ENCODE data around the gene OR1I1.
"Not testable (repeated sequence)": the region's sequence is repeated elsewhere in the genome, so short reads cannot be mapped to it uniquely, and the experiment has no call there.

Gene OR1I1, protein sequence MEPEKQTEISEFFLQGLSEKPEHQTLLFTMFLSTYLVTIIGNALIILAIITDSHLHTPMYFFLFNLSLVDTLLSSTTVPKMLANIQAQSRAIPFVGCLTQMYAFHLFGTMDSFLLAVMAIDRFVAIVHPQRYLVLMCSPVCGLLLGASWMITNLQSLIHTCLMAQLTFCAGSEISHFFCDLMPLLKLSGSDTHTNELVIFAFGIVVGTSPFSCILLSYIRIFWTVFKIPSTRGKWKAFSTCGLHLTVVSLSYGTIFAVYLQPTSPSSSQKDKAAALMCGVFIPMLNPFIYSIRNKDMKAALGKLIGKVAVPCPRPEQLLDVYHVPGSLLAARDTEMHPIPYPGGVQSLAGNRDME

DNA sequence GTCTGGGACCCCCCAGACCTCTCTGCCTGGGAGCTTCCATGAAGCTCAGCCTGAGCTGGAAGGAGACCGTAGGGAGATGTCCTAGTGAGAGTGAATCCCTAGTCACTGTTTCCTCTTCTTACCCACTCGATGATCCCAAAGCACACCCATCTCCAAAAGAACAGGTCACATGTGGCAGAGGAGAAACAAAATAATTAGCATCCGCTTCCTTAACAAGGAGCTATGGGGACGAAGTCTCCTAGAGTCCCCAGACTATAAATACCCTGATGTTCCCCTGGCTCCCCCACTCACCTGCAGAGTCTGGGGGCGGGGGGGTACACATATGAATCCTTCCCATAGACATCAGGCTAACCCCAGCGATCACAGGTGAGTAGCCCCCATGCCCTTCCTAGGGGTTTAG, at the start of gene OR1I1:
Gene OR1I1 (plus strand): TSS at position 301 of the 400 bp plus-strand sequence. CDS start 4,855 bp downstream, outside the sequence.
- DNase-seq: no peak

DNA sequence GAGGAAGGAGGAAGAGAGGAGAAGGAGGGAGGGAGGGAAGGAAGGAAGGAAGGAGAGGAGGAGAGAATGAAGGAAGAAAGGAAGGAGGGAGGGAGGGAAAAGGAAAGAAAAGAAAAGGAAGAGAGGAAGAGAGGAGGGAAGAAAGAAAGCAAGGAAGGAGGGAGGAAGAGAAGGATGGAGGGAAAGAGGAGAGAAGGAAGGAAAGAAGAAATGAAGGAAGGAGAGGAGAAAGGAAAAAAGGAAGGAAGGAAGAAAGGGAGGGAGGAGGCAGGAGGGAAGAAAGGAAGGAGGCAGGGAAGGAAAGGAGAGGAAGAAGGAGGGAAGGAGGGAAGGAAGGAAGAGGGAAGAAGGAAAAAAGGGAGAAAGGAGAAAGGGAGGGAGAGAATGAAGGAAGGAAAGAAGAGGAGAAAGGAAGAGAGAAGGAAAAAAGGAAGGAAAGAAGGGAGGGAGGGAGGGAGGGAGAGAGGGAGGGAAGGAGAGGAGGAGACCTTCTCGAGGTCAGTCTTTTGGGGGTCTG, 46.2 kb upstream of the OR1I1 start:
- DNase-seq: no peak

DNA sequence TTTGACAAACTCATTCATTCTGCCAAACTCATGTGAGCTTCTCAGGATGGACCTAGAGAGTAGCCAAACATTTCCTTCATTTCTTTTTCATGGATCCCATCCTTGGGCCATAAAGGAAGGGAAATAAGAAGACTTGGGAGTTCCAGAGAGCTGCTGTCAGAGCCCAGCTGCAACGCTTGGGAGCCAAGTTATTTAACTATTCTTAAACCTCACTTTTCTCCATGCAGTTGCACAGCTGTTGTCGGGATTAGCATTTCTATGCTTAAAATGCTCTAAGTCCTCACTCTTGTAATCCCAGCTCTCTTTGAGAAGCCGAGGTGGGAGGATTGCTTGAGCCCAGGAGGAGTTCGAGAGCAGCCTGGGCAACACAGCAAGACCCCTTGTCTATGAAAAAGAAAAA, 44.4 kb upstream of the OR1I1 start:
- no peak for DNase-seq

DNA sequence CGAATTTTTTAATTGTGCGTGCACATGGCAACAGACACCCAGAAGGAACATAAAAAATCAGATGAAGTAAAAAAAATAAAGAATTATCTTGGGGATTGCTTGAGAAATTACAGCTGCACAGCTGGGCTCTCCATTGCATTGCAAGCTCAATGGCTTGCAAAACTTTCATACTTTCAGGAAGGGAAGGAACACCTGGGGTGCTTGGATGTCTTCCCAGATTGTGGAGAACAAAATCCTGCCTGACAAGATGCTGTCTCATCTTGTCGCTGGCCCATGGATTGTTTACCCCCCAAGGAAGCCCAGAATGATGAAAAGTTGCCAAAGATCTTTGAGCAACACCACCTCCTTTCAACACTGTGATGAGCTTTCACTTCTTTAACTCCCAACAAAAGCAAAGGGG, 43.7 kb upstream of the OR1I1 start:
- no peak for DNase-seq

DNA sequence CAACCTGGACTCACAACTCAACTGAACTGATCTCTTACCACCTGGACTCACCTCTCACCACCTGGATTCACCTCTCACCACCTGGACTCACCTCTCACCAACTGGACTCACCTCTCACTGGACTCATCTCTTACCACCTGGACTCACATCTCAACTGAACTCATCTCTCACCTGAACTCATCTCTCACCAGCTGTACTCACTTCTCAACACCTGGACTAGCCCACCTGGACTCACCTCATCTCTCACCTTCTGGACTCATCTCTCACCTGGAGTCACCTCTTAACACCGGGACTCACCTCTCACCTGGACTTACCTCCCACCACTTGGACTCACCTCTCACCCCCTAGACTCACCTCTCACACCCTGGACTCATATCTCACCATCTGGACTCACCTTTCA, 40.0 kb upstream of the OR1I1 start:
- DNase-seq: no peak

DNA sequence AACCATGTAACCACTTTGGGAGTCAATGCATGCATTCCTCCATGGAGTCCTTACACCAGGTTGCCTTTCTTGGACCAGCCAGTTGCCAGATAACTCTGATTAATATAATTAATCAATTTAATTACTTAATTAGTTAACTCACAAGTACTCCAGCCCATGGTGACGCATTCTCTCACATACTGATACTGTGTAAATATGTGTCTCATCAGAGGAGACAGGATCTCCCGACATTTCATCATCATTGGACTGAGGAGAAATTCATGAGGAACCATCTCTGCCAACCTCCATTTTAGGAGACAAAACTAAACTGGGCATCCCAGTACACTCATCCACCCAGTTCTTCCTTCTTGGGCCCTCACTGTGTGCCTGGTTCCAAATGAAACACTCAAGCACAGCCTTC, 39.2 kb upstream of the OR1I1 start:
- no peak for DNase-seq

DNA sequence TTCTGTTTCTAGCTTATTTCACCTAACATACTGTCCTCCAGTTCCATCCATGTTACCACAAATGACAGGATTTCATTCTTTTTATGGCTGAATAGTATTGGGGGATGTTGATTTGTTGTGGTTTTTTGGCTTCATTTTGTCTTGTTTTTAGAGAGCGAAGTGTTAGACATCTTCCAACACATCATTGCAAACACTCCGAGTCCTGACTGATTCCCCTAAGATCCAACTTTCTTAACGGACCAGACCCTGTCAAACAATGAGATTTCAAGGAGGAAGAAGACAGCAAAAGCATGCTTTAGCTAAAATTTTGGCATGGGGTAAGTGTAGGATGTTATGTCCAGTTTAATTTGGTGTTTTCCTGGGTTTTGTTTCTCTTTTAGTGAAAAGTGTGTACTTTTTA, 36.5 kb upstream of the OR1I1 start:
- no peak for DNase-seq

DNA sequence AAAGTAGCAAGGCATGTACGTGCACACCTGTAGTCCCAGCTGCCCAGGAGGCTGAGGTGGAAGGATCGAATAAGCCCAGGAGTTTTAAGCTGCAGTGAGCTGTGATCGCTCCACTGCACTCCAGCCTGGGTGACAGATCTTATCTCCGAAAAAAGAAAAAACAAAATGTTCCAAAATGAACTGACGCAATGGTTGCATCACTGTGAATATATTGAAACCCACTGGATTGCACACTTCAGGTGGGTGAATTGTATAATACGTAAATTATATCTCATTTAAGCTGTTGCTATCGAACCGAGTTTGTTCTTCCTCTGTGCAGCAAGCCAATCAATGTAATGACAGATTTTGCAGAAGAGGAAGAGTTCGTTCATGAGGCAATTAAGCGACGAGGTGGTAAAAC, 34.3 kb upstream of the OR1I1 start:
- no peak for DNase-seq

DNA sequence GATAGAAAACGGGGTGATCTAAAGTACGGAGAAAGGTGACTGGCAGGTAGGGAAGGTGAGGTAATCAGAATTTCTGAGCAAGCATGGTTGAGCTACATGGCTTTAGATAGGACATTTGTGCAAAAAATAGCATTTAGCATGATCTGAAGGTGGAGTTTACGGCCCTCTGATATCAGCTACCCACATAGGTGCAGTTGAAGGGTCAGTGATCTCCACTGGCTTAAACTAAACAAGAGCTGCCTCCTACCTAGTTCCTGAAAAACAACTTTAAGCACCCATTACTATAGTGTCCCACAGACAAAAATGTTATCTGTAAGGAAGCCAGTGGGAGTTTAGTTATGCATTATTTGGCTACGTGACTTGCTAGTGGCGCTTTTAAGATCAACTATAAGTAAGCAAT, 33.9 kb upstream of the OR1I1 start:
- no peak for DNase-seq

DNA sequence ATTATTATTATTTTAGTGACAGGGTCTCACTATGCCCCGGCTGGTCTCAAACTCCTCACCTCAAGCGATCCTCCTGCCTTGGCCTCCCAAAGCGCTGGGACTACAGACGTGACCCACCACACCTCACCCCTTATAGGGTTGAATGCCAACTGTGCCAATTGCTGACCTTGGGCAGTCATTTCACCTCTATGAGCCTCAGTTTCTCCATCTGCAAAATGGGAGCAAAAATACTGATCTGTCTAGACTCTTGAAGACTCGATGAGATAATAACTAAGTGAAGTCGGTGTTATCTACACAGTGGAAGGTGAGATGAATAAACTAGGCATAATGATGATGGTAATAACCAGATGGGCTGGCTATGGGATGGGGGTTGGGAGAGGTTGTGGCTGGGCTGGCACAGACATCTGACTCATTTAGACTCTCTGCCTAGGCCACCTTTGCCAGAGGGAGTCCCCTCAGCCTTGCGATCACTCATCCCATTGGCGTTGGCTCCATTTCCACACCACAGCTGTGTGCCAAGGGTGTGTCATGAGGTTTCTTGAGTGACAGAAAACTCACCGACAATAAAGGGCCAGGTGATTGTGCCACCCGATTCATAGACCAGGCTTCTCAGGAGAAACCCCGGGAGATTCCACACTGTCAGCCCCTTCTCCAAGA, 33.0 kb upstream of the OR1I1 start, which contains the start of gene CASP14:
Gene CASP14 (plus strand): TSS at position 596 of the 657 bp plus-strand sequence. CDS start 2,772 bp downstream, outside the sequence.
- DNase-seq: no peak

DNA sequence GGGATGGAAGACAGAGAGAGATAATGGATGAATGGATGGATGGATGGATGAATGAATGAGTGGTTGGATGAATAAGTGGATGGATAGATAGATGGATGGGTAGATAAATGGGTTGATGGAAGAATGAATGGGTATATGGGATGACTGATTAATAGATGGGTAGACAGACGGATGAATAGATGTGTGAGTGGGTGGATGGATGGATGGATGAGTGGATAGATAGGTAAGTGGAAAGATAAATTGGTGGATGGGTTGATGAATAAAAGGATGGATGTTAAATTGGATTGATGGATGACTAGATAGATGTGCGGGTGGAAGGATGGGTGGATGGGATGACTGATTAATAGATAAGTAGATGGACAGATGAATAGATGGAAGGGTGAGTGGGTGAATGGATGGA, 31.4 kb upstream of the OR1I1 start:
- DNase-seq: no peak

DNA sequence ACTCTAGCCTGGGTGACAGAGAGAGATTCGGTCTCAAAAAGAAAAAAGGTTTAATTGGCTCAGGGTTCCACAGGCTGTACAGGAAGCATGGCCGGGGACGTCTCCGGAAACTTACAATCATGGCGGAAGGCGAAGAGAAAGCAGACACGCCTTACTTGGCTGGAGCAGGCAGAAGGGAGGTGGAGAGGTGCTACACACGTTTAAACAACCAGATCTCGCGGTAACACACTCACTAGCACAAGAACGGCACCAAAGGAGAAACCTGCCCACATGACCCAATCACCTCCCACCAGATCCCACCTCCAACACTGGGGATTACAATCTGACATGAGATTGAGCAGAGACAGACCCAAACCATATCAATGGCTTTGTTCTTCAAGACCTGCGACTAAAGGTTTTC, 20.0 kb upstream of the OR1I1 start:
- DNase-seq: no peak

DNA sequence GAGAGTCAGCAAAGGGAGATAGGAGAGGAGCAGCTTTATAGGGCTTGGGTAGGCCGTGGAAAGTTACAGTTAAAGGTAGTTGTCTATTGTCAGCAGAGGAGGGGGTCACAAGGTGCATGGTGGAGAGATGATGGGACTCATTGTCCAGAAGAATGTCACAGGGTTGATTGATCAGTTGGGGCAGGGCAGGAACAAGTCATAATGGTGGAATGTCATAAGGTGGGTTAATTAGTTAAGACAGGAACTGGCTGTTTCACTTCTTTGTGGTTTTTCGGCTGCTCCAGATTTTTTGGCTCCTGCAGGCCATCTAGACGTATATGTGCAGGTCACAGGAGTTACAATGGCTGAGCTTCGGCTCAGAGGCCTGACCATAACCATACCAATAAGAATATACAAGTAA, 11.6 kb upstream of the OR1I1 start:
- DNase-seq: not testable (repeated sequence)

DNA sequence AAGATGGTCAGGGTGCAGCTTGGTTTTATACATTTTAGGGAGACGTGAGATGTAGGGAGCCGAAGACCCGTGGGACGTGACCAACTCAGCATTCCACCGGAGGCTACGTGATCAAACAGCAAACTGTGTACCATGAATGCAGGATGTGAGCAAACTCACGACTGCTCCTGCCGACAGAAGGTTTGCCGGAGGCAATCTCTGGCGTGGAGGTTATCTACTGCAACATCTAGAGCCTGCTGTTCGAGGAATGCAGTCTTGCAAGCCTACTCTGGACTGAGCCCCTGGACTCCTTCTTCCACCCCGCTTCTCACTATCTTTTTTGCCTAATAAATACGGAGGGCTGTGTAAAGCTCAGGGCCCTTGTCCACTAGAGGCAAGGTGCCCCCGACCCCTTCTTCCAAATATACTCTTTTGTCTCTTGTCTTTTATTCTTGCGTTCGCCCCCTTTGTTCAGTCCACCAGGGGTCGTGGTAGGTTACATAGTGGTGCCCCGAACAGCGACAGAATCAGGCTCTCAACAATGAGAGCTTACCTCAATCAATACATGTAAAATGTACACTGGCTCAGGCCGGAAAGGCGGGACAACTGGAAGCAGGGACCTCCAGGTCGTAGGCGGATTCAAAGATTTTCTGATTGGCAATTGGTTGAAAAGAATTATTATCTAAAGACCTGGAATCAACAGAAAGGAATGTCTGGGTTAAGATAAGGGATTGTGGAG, 8.9 kb upstream of the OR1I1 start:
- no peak for DNase-seq

DNA sequence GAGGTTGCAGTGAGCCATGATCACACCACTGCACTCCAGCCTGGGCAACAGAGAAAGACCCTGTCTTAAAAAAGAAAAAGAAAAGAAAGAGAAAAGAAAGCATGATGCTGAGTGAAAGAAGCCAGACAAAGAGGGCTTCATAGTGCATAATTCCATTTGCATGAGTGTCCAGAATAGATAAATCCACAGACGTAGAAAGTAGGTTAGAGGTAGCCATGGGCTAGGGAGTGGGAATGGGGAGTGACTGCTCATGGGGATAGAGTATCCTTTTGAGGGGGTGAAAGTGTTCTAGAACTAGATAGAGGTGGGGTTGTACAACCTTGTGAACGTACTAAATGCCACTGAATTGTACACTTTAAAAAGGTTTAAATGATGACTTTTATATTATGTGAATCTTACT, 7.6 kb upstream of the OR1I1 start:
- no peak for DNase-seq

DNA sequence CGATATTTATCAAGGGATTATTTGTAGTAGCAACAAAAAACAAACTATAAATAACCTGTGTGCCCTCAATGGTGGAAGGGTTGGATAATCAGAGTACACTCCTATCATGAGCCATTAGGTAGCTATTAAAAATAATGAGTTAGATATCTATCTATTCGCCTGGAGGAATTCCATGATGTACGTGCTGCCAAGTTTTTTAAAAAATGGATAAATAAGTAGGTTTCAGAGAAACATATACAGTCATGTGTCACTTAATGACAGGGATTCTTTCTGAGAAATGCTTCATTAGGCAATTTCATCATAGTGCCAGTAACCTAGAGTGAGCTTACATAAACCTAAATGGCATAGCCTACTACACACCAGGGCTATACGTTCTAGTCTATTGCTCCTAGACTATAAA, 6.2 kb upstream of the OR1I1 start:
- DNase-seq: no peak

DNA sequence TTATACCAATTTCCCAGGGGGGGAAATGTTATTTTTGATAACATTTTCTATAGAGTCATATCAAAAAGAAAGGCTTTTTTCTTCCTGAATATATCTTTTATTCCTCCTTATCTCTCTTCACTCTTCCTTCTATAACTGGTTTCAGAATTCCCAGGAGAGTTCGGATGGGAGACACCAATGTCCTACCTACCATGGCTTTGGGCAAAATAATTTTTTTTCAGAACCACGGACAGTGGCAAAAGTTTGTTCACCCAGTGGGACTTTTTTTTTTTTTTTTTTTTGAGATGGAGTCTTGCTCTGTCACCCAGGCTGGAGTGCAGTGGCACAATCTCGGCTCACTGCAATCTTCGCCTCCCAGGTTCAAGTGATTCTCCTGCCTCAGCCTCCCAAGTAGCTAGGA, 2.0 kb upstream of the OR1I1 start:
- not testable (repeated sequence) for DNase-seq

DNA sequence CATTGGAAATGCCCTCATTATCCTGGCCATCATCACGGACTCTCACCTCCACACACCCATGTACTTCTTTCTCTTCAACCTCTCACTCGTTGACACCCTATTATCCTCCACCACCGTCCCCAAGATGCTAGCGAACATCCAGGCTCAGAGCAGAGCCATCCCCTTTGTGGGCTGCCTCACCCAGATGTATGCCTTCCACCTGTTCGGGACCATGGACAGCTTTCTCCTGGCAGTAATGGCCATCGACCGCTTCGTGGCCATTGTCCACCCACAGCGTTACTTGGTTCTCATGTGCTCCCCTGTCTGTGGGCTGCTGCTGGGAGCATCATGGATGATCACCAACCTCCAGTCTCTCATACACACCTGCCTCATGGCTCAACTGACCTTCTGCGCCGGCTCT, 5.2 kb downstream of the OR1I1 start:
- DNase-seq: no peak

DNA sequence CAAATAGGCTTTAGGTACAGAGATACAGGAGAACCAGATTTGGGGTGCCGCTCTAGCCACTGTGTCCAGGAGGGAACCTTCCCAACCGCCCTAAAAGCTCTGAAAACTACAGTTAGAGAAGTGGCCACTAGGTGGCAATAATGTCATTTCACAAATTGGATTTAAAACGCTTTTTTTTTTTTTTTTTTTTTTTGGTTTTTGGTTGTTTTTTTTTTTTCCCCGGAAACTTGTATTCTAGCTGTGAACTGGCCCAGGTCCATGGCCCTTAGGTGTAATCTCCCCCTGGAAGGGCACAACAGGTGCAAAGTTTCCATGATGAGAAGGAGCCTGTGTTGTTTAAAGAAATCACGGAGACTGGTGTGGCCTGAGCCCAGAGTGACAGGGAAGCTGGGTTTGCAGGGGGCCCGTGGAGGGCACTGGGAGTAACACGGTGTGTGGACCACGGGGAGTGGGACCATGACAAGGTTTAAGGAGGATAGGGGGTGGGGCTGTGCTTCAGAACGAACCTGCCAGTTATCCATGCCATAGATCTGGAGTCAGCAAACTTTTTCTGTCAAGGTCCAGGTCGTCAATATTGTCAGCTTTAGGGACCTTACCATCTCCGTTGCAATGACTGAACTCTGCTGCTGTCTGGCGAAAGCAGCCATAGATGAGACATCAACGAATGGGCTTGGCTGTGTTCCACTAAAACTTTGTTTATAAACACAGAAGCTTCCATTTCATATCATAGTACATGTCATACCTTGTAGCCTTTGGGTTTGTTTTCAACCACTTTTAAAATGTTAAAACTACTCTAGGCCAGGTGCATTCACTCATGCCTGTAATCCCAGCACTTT, 10.1 kb downstream of the OR1I1 start:
- peak; percentile 34 for DNase-seq

DNA sequence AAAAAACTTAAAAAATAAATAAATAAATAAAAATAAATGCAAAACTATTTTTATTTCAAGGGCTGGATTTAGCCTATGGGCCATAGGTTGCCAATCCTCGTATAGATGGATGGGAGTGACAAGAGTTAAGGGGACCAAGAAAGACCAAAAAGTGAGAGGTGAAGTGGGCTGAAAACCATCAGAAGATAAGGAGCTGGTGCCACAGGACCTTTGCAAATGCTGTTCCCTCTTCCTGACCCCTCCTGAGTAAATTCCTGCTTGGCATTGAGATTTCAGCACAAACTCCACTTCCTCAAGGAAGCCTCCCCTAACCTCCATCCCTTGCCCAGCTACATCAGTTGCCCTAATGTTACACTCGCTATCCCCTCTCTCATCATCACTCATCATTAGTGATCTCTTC, 11.0 kb downstream of the OR1I1 start:
- no peak for DNase-seq

DNA sequence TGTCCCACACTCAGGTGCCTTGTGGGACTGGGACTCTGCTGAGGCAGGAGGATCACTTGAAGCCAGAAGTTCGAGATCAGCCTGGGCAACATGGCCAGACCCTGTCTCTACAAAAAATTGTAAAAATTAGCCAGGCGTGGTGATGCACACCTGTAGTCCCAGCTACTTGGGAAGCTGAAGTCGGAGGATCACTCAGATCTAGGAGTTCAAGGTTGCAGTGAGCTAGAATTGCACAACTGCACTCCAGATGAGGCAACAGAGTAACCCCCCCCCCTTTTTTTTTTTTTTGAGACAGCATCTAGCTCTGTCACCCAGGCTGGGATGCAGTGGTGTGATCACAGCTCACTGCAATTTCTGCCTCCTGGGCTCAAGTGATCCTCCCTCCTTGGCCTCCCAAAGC, 14.2 kb downstream of the OR1I1 start:
- DNase-seq: no peak

DNA sequence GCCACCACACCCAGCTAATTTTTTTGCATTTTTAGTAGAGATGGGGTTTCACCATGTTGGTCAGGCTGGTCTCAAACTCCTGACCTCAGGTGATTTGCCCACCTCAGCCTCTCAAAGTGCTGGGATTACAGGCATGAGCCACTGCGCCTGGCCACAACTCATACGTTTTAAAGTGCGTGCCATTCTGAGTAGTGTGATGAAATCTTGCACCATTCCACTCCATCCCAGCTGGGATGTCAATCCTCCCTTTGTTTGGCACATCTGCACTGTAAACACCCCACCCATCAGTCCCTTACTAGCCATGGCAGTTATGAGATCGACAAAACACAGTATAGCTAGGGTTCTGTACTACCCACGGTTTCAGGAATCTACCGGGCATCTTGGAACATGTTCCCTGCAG, 16.0 kb downstream of the OR1I1 start:
- DNase-seq: not testable (repeated sequence)

DNA sequence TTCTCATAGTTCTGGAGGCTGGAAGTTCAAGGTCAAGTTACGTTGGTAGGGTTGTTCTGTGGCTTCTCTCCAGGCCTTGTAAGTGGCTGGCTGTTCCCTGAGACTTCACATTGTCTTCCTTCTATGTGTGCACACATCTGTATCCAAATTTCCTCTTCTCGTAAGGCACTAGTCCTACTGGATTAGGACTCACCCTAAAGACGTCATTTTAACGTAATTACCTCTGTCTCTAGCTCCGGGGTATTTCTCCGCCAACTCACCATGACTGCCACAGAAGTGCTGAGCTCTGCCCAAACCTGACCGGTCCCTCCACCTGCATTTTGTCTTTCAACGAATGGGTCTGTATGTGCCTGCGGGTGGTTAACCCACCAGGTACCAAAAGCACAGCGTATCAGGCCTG, 16.4 kb downstream of the OR1I1 start:
- DNase-seq: no peak
